Endothelial cell of umbilical vein (primary cell): ENCODE results near the gene DR1. TPM values are rescaled to one million over a fixed set of nuclear protein-coding genes. Genes with fewer than 3 reads are reported as not detected.

Source experiments
- BruUV-seq: library from RNA; stranded (reverse); fragments of 400-500 nt; replicated peaks from 2 replicates; lab custom pipeline; 2021; lab: Mats Ljungman, UMichigan
- CTCF ChIA-PET: fragments of 300-600, 350-600 bp; sonication (Branson Sonifier 250); formaldehyde crosslinking; loops from one replicate; lab custom pipeline; 2021; ENCODE audit warnings: antibody characterized with exemption, inconsistent platforms; lab: Charles Lee
- POLR2A ChIA-PET: fragments of 300-600, 350-600 bp; sonication (Branson Sonifier 250); formaldehyde crosslinking; loops from one replicate; lab custom pipeline; 2021; ENCODE audit warnings: antibody characterized with exemption, inconsistent platforms; lab: Charles Lee
- DNase-seq: peaks from one replicate; pipeline ENCODE4 v3.0.0-alpha.2; 2011; ENCODE audit warnings: low read depth, low spot score
- FAIRE-seq: peaks from 2 replicates; lab custom pipeline; 2011; peaks lifted over from hg19 to GRCh38; lab: Jason Lieb, UNC
- H2AFZ ChIP-seq: 2 replicates; pipeline ENCODE4 v1.6.0; 2012; ENCODE audit warnings: low read depth, low read length, control low read depth, inconsistent platforms
- H3K27ac ChIP-seq: 2 replicates; pipeline ENCODE4 v1.5.1; 2011; ENCODE audit warnings: low read depth, mild to moderate bottlenecking, control low read depth, low read length, moderate library complexity; ENCODE audit not compliant: insufficient read depth
- H3K27me3 ChIP-seq, 2 experiments: 2 replicates each; pipeline versions ENCODE4 v1.6.0 to v1.6.1; 2011; ENCODE audit warnings: low read length in 2 of 2, mixed read lengths in 1 of 2; ENCODE audit not compliant: control insufficient read depth in 2 of 2, insufficient read depth in 2 of 2
- H3K36me3 ChIP-seq, 2 experiments: 2 replicates in 1 of 2; 3 replicates in 1 of 2; pipeline ENCODE4 v1.5.1; 2011; ENCODE audit warnings: low read length in 2 of 2, mild to moderate bottlenecking in 1 of 2, moderate library complexity in 1 of 2; ENCODE audit not compliant: control insufficient read depth in 2 of 2, insufficient read depth in 2 of 2; ENCODE audit errors: extremely low read depth in 1 of 2
- H3K4me1 ChIP-seq: 3 replicates; pipeline ENCODE4 v1.5.1; 2011; ENCODE audit warnings: mild to moderate bottlenecking, low read length; ENCODE audit not compliant: control insufficient read depth, insufficient read depth; ENCODE audit errors: extremely low read depth
- H3K4me2 ChIP-seq: 2 replicates; pipeline ENCODE4 v1.6.1; 2011; ENCODE audit warnings: low read length, control low read depth, mixed read lengths; ENCODE audit not compliant: insufficient read depth
- H3K4me3 ChIP-seq, 3 experiments: fragments of 200-600 bp in 1 of 3; sonication (generic), shearing (Covaris generic) in 1 of 3; replicated peaks in 1 of 3; 2 replicates each; pipeline ENCODE4 v1.5.1; 2011 to 2016; ENCODE audit warnings: control low read depth in 3 of 3, low read length in 3 of 3, mild to moderate bottlenecking in 2 of 3, inconsistent platforms in 1 of 3, low read depth in 1 of 3, moderate library complexity in 1 of 3; ENCODE audit not compliant: insufficient read depth in 1 of 3
- H3K79me2 ChIP-seq: 2 replicates; pipeline ENCODE4 v1.6.0; 2012; ENCODE audit warnings: low read length, inconsistent platforms; ENCODE audit not compliant: control insufficient read depth, insufficient read depth
- H3K9ac ChIP-seq: replicated peaks from 2 replicates; pipeline ENCODE3; 2011; ENCODE audit warnings: low read length, control low read depth; ENCODE audit not compliant: insufficient read depth; ENCODE audit errors: extremely low read depth
- H3K9me1 ChIP-seq: replicated peaks from 3 replicates; pipeline ENCODE4 v1.6.0; 2011; ENCODE audit warnings: mild to moderate bottlenecking, low read length; ENCODE audit not compliant: control insufficient read depth, insufficient read depth; ENCODE audit errors: extremely low read depth
- H3K9me3 ChIP-seq: replicated peaks from 2 replicates; pipeline ENCODE4 v1.5.1; 2012; ENCODE audit warnings: low read length, inconsistent platforms; ENCODE audit not compliant: control insufficient read depth, insufficient read depth
- H4K20me1 ChIP-seq: replicated peaks from 2 replicates; pipeline ENCODE3; 2011; ENCODE audit warnings: mild to moderate bottlenecking, low read length; ENCODE audit not compliant: control insufficient read depth, insufficient read depth; ENCODE audit errors: extremely low read depth
- CTCF ChIP-seq, 2 donors: IDR thresholded peaks; 1 replicate in 1 of 2; 2 replicates in 1 of 2; pipeline ENCODE4 v1.5.1; 2011; ENCODE audit warnings: low read length in 2 of 2, mild to moderate bottlenecking in 2 of 2, moderate library complexity in 2 of 2, control low read depth in 1 of 2, inconsistent platforms in 1 of 2, low read depth in 1 of 2; ENCODE audit not compliant: insufficient read depth in 1 of 2; ENCODE audit errors: extremely low read depth in 1 of 2
- EZH2 ChIP-seq: IDR thresholded peaks from 2 replicates; pipeline ENCODE4 v1.6.1; 2012; ENCODE audit warnings: borderline replicate concordance, low read depth, mild to moderate bottlenecking, moderate library complexity, low read length, inconsistent platforms; ENCODE audit not compliant: severe bottlenecking
- GATA2 ChIP-seq: IDR thresholded peaks from 2 replicates; pipeline ENCODE4 v1.7.0; 2011; ENCODE audit warnings: low read depth, mild to moderate bottlenecking, moderate library complexity, mixed read lengths, low read length; ENCODE audit not compliant: insufficient read length, insufficient read depth
- JUN ChIP-seq: IDR thresholded peaks from 2 replicates; pipeline ENCODE4 v1.6.1; 2011; ENCODE audit warnings: borderline replicate concordance, low read depth; ENCODE audit not compliant: insufficient read length, insufficient read depth
- MAX ChIP-seq: IDR thresholded peaks from 2 replicates; pipeline ENCODE4 v1.6.1; 2011; ENCODE audit not compliant: insufficient read depth, insufficient read length
- MYC ChIP-seq: IDR thresholded peaks from one replicate; pipeline ENCODE4 v1.6.1; 2011; ENCODE audit warnings: mild to moderate bottlenecking, low read depth, low read length
- POLR2A ChIP-seq: IDR thresholded peaks from 2 replicates; pipeline ENCODE4 v1.6.1; 2012; ENCODE audit warnings: low read depth, mild to moderate bottlenecking, control low read depth, low read length
- dilution Hi-C: fragments of 300-500 bp; cut with MboI; formaldehyde crosslinking; loops from one replicate; pipeline ENCODE4 v1.15.0; 2019; ENCODE audit warnings: low sequenced_read_pairs; ENCODE audit not compliant: extremely low pct_ligation_motif_present
- intact Hi-C: fragments of 100-400 bp; cut with micrococcal nuclease; formaldehyde crosslinking; loops from one replicate; pipeline ENCODE4 v1.10.0; 2022
- polyA plus RNA-seq, 4 experiments: library from polyadenylated mRNA; depleted of rRNA in 3 of 4; stranded (reverse) in 3 of 4; unstranded in 1 of 4; fragments of >200 nt; gene quantifications; 2 replicates each; pipeline versions ENCODE4 v1.2.1 to v1.2.3, GENCODE V29; 2011 to 2012; ENCODE audit warnings: missing spikeins in 1 of 4
- total RNA-seq: library from RNA; stranded (reverse); gene quantifications from 2 replicates; pipeline ENCODE4 v1.2.3, GENCODE V29; 2021

Gene DR1
- total and polyA plus RNA-seq, 2 donors (not counting 3 experiments of a cell fraction or from before 2014, with no cell fraction given), result 11.7 to 49.4 TPM

DNA sequence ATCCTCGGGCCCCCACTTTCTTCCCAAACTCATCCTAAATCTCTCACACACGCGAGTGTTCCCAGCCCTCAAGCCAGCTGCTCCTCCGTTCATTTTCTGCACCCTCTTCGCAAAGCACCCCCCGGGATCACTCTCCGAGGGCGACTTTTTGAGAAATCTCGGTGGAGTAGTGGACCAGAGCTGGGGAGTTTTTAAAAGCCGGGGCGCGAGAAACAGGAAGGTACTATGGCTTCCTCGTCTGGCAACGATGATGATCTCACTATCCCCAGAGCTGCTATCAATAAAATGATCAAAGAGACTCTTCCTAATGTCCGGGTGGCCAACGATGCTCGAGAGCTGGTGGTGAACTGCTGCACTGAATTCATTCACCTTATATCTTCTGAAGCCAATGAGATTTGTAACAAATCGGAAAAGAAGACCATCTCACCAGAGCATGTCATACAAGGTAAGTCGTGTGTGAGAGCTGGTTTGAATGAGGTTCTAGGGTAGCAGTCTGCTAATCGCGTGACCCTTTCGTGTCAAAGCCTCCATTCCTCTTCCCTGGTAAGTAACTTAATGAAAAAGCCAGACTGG is 800 bp downstream of the DR1 start:
- no peak for TF ChIP-seq POLR2A
- TF ChIP-seq MYC, result no peak
- TF ChIP-seq MAX, result no peak
- TF ChIP-seq GATA2, result peak; percentile 76
- peak overlapping the region; percentile 88 for H3K27ac ChIP-seq
- intact Hi-C loops (loop anchor here (5.0 kb wide), 2 partner anchors 264 to 281 kb away; no protein-coding TSS in a partner anchor), dilution Hi-C loops (no loop called here)
- H2AFZ ChIP-seq, result peak overlapping the region; percentile 56
- H3K4me1 ChIP-seq, result peaks cover 19% of the 10 kb centered on the region
- BruUV-seq, result TSS peak; percentile 40
- ChIA-PET POLR2A (interaction anchor here (2.0 kb wide), 1 partner anchor 42 kb away, joined by 6 read pairs; no protein-coding TSS in a partner anchor), CTCF (interaction anchor here (1.7 to 2.7 kb wide), 2 partner anchors 10 to 42 kb away, joined by 6 to 34 read pairs; no protein-coding TSS in a partner anchor)
- no peaks in the 10 kb centered on the region for H3K9me1 ChIP-seq
- no peaks in the 10 kb centered on the region for H3K36me3 ChIP-seq
- H3K9ac ChIP-seq, result peak overlapping the region; percentile 89
- FAIRE-seq (no peak), DNase-seq (peak; percentile 59)
- no peaks in the 10 kb centered on the region for H4K20me1 ChIP-seq
- H3K9me3 ChIP-seq, result no peaks in the 10 kb centered on the region
- peaks cover 58% of the 10 kb centered on the region for H3K79me2 ChIP-seq
- H3K4me2 ChIP-seq, result peak overlapping the region; percentile 99
- no peaks in the 10 kb centered on the region for H3K27me3 ChIP-seq
- H3K4me3 ChIP-seq, result peak overlapping the region; percentile 89 to 99 (median 97)

DNA sequence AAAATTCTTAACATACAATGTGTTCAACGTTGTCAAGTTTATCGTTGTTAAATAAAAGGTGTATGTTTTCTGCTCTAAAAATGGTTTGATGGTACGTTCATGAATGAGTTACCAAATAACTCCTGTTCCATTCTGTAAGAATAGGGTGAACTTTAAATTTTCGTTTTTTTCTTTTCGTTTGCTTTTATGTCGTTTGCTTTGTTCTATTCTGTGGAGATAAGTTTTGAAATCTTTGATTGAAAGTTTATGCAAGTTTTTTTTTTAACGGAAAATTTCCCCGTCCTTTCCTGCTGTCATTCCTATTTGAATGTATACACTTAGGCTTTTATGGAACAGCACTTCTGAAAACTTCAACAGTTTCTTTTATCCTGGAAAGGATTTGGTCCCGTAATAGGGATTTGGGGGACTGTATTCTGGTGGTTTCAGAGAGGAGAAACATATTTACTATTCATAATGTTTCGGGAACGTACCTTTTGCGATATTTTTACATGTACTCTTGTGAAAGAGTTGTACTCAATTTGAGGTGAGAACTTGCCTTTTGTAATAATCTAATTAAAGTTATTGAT is 1.7 kb downstream of the DR1 start:
- peak overlapping the region; percentile 89 to 99 (median 97) for H3K4me3 ChIP-seq
- dilution Hi-C loops (no loop called here), intact Hi-C loops (loop anchor here (5.0 kb wide), 2 partner anchors 265 to 280 kb away; no protein-coding TSS in a partner anchor)
- H2AFZ ChIP-seq, result no peak overlapping the region
- no peaks in the 10 kb centered on the region for H3K9me3 ChIP-seq
- peaks cover 67% of the 10 kb centered on the region for H3K79me2 ChIP-seq
- FAIRE-seq (no peak), DNase-seq (peak; percentile 39)
- TF ChIP-seq EZH2 (no peak), CTCF (IDR thresholded peaks at IDR 0.05; ENCODE audit: extremely low read depth in 1 of 2, insufficient read depth in 1 of 2, low read depth in 1 of 2, low read length in 2 of 2) (no peak), JUN (no peak), GATA2 (no peak), POLR2A (no peak), MAX (no peak)
- H3K4me1 ChIP-seq, result peaks cover 19% of the 10 kb centered on the region
- peak overlapping the region; percentile 88 for H3K27ac ChIP-seq
- CTCF ChIA-PET, result interaction anchor here (1.2 to 2.7 kb wide), 2 partner anchors 43 kb away, joined by 5 to 34 read pairs; no protein-coding TSS in a partner anchor
- no peaks in the 10 kb centered on the region for H4K20me1 ChIP-seq
- peak overlapping the region; percentile 99 for H3K4me2 ChIP-seq
- H3K36me3 ChIP-seq, result no peaks in the 10 kb centered on the region
- no peaks in the 10 kb centered on the region for H3K27me3 ChIP-seq
- no TSS peak for BruUV-seq
- POLR2A ChIA-PET, result no interaction called here
- H3K9me1 ChIP-seq, result no peaks in the 10 kb centered on the region
- H3K9ac ChIP-seq, result peak overlapping the region; percentile 89
